Smooth muscle cell (in vitro differentiated cells): ENCODE measurements around the gene HSD17B10. TPM values are rescaled to one million over a fixed set of nuclear protein-coding genes. Genes with fewer than 3 reads are reported as not detected.
"Not testable (repeated sequence)": the region's sequence is repeated elsewhere in the genome, so short reads cannot be mapped to it uniquely, and the experiment has no call there.

Experiments used
- DNase-seq: peaks from one replicate; lab custom pipeline; 2025; ENCODE audit not compliant: unreplicated experiment; lab: John Stamatoyannopoulos, UW
- H2AFZ ChIP-seq: fragments of 200-600 bp; sonication (generic); 2 replicates; pipeline ENCODE4 v1.6.0; 2016; ENCODE audit warnings: antibody characterized with exemption, low read depth, mild to moderate bottlenecking
- H3F3A ChIP-seq: fragments of 200-600 bp; sonication (generic); 2 replicates; pipeline ENCODE4 v1.6.0; 2017; ENCODE audit warnings: antibody characterized with exemption, low read depth
- H3K27ac ChIP-seq: fragments of 200-600 bp; sonication (generic); 2 replicates; pipeline ENCODE4 v1.5.1; 2016; ENCODE audit warnings: low read depth, mild to moderate bottlenecking
- H3K27me3 ChIP-seq: fragments of 200-600 bp; sonication (generic); 2 replicates; pipeline ENCODE4 v1.6.1; 2016; ENCODE audit warnings: low read depth, mild to moderate bottlenecking
- H3K36me3 ChIP-seq: fragments of 200-600 bp; sonication (generic); 2 replicates; pipeline ENCODE4 v1.5.1; 2016; ENCODE audit warnings: low read depth
- H3K4me1 ChIP-seq: fragments of 200-600 bp; sonication (generic); 2 replicates; pipeline ENCODE4 v1.5.1; 2016; ENCODE audit warnings: low read depth
- H3K4me2 ChIP-seq: fragments of 200-600 bp; sonication (generic); 2 replicates; pipeline ENCODE4 v1.6.0; 2016; ENCODE audit warnings: mild to moderate bottlenecking
- H3K4me3 ChIP-seq: fragments of 200-600 bp; sonication (generic); 2 replicates; pipeline ENCODE4 v1.5.1; 2016; ENCODE audit warnings: mild to moderate bottlenecking
- H3K79me2 ChIP-seq: fragments of 200-600 bp; sonication (generic); 2 replicates; pipeline ENCODE4 v1.6.0; 2016; ENCODE audit warnings: low read depth, mild to moderate bottlenecking
- H3K9ac ChIP-seq: fragments of 200-600 bp; sonication (generic); 2 replicates; pipeline ENCODE4 v1.6.0; 2016; ENCODE audit warnings: low read depth
- H3K9me3 ChIP-seq: fragments of 200-600 bp; sonication (generic); replicated peaks from 2 replicates; pipeline ENCODE4 v1.5.1; 2016; ENCODE audit warnings: low read depth
- H4K20me1 ChIP-seq: fragments of 200-600 bp; sonication (generic); 2 replicates; pipeline ENCODE4 v1.6.0; 2016; ENCODE audit warnings: low read depth
- CTCF ChIP-seq: fragments of 200-600 bp; sonication (generic); IDR thresholded peaks from 2 replicates; pipeline ENCODE4 v1.5.1; 2017; ENCODE audit warnings: borderline replicate concordance, mild to moderate bottlenecking, antibody characterized with exemption; ENCODE audit not compliant: insufficient read depth, poor library complexity, severe bottlenecking
- WGBS: methylation state at CpG from one replicate; pipeline ENCODE4 v1.1.7; 2016; ENCODE audit warnings: low lambda C conversion rate; 5-methylcytosine and 5-hydroxymethylcytosine counted together
- polyA plus RNA-seq: library from polyadenylated mRNA; unstranded; fragments of >200 nt; fragmentation: Nextera tagmentation; extraction: Ambion mirVana; gene quantifications from 2 replicates; pipeline ENCODE4 v1.2.1, GENCODE V29; 2016
- total RNA-seq: library from RNA; depleted of rRNA; stranded (reverse); fragments of >200 nt; gene quantifications from 2 replicates; pipeline ENCODE4 v1.2.3, GENCODE V29; 2014

Gene HSD17B10
- total and polyA plus RNA-seq, 2 experiments from 2014 or later: 48.6 to 92.2 TPM

GRCh38 chrX:53471346-53471745 is 37.2 kb upstream of the HSD17B10 start:
- no peak overlapping the region for H3K27ac ChIP-seq
- H3K79me2 ChIP-seq: no peaks in the 10 kb centered on the region
- no peaks in the 10 kb centered on the region for H3K4me1 ChIP-seq
- no peak for DNase-seq
- no peaks in the 10 kb centered on the region for H3K36me3 ChIP-seq
- no peak overlapping the region for H2AFZ ChIP-seq
- H4K20me1 ChIP-seq: no peaks in the 10 kb centered on the region
- H3F3A ChIP-seq: no peaks in the 10 kb centered on the region
- no peaks in the 10 kb centered on the region for H3K9me3 ChIP-seq
- no peak overlapping the region for H3K4me2 ChIP-seq
- no peak for TF ChIP-seq CTCF
- 72% methylated on average over 3 of the region's 3 CpGs for WGBS
- no peak overlapping the region for H3K9ac ChIP-seq
- no peaks in the 10 kb centered on the region for H3K27me3 ChIP-seq
- H3K4me3 ChIP-seq: no peak overlapping the region

GRCh38 chrX:53468659-53469058 is 34.5 kb upstream of the HSD17B10 start:
- H3K36me3 ChIP-seq, H3K9ac ChIP-seq, H4K20me1 ChIP-seq, DNase-seq, H3K9me3 ChIP-seq, H3K4me3 ChIP-seq, H3F3A ChIP-seq, H3K27me3 ChIP-seq, H3K4me2 ChIP-seq, H3K27ac ChIP-seq, H2AFZ ChIP-seq, H3K4me1 ChIP-seq, H3K79me2 ChIP-seq: not testable (repeated sequence)
- WGBS: 89% methylated on average over 3 of the region's 3 CpGs

GRCh38 chrX:53458082-53458481 is 23.9 kb upstream of the HSD17B10 start:
- Histone ChIP-seq H4K20me1 (no peaks in the 10 kb centered on the region), H3K79me2 (no peaks in the 10 kb centered on the region), H3K9me3 (no peaks in the 10 kb centered on the region), H3K9ac (no peak overlapping the region), H3K4me3 (no peak overlapping the region), H3K4me1 (no peaks in the 10 kb centered on the region), H3F3A (no peaks in the 10 kb centered on the region), H3K36me3 (no peaks in the 10 kb centered on the region), H3K27me3 (no peaks in the 10 kb centered on the region), H3K27ac (no peak overlapping the region), H3K4me2 (no peak overlapping the region), H2AFZ (no peak overlapping the region)
- 66% methylated on average over 5 of the region's 5 CpGs for WGBS
- TF ChIP-seq CTCF: no peak
- DNase-seq: no peak

GRCh38 chrX:53456254-53456653 is 22.1 kb upstream of the HSD17B10 start:
- WGBS: 54% methylated on average over 3 of the region's 3 CpGs
- Histone ChIP-seq H3K27ac (no peak overlapping the region), H3K27me3 (no peaks in the 10 kb centered on the region), H3K4me2 (no peak overlapping the region), H3K79me2 (no peaks in the 10 kb centered on the region), H3K9me3 (no peaks in the 10 kb centered on the region), H3K4me3 (no peak overlapping the region), H3K9ac (no peak overlapping the region), H3K36me3 (no peaks in the 10 kb centered on the region), H3K4me1 (no peaks in the 10 kb centered on the region), H2AFZ (no peak overlapping the region), H4K20me1 (no peaks in the 10 kb centered on the region), H3F3A (no peaks in the 10 kb centered on the region)
- no peak for DNase-seq
- TF ChIP-seq CTCF: no peak
